HG02588 (cell line): ENCODE data around the gene DNAL1.

Experiments
- ATAC-seq: cut with Tn5 transposase; IDR thresholded peaks from one replicate; pipeline ENCODE4 v1.9.1; 2021; ENCODE audit warnings: mild to moderate bottlenecking, moderate library complexity; ENCODE audit not compliant: unreplicated experiment

DNAL1 gene

GRCh38 chr14:73741876-73742519 is 97.2 kb downstream of the DNAL1 start:
- ATAC-seq = no peak

GRCh38 chr14:73742520-73743238 is 97.9 kb downstream of the DNAL1 start:
- ATAC-seq = no peak

DNA sequence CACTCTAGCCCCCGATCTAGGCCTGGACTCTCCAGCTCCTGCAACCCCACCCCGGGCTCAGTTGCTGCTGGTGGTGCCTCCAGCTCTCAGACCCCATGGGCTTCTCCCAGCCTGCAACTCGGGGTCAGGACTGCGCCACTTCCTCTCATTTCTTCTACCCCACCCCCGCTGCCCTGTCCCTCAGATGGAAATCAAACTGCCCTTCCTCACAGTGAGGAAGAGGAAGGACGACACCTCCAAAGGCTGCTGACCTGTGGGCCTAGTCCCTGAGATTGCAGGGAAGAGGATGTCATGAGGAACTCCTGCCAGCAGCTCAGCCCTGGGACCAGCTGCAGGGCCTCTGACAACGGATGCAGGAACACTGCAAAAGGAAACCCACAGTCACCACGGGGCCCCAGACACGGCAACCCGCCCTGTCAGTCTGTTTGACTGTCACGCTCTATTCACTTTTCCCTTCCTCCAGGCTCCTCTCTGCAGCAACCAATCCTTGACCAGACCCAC is 98.7 kb downstream of the DNAL1 start:
- no peak for ATAC-seq

GRCh38 chr14:73744175-73744867 is 99.5 kb downstream of the DNAL1 start:
- ATAC-seq = no peak

- ATAC-seq = no peak
These were observed 100.2 kb downstream of the DNAL1 start for GRCh38 chr14:73744874-73745529.

DNA sequence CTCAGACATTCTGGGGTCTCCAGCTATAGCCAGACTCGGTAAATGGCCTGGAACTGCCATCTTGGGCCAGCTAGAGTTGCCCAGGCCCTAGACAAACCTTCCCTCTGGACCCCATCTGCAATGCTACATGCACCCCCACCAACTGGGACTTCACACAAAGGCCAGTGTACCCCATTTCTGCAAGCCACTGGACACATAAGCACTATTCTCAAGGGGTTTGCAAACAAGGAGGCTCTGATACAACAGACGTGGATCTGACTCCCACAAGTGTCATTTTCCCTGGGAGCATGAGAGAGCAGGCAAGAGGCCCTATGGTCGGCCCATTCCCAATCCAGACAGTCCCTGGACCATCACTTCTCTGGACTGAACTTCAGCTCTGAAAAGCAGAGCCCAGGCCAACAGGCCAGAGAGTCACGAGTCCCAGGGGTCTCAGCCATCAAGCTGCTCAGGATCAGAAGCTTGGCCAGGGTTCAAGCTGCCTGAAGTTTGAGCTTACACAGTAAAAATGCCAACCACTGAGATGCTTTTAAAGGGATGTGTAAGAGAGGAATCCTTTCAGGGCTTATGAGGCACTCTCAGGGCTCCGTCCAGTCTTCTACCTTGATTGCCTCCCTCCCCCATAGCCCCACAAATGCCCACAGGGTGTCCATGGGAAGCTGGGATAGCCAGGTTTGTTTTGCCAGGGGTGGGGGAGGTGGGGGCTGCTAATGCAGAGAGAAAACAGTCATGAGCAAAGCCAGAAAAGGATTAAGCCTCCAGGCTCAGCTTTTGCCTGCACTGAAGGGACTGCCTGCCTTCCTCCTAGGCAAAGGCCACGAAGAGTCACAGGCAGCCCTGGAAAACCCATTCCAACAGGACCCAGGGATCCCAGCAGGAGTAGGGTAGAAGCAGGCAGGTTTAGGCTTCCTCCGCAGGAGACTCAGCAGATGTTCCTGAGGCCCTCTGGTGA is 101.1 kb downstream of the DNAL1 start:
- ATAC-seq = no peak

DNA sequence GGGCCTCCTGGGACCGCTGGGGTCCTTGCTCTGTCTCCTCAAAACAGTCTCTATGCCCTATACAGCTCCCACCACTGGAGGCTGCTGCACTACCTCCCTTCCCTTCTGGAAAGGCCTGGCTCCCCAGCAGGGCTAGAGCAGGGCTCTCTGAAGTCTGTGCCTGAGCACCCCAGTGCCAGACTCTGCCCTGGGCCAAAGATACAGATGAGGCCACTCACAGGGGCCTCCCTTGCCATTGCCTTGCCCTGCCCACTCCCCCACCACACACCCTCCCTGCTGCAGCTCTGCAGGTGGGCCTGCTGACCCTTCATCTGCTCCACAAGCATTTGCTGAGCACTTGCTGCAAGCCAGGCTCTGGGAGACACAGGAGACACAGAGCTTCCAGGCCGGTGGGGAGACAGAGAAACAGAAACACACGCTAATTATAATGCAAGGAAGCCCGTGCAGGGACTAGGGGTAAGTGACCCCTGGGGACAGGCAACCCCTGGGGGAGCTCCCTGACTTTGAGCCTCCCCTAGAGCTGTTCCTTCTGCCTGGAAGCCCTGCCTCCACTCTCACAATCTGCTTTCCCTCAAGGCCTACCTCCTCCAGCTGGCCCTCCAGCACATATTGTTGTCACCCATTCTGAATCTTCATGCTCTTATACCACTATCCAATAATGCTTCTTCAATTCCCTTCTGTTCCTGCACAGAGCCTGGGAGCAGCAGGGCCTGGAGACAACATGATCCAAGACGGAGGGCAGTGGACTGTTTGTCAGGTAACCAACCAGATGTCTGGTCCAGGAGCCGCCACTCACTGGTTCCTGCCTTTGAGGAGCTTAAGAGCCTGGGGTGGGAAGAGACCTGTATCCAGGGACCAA is 102.0 kb downstream of the DNAL1 start:
- ATAC-seq = no peak

DNA sequence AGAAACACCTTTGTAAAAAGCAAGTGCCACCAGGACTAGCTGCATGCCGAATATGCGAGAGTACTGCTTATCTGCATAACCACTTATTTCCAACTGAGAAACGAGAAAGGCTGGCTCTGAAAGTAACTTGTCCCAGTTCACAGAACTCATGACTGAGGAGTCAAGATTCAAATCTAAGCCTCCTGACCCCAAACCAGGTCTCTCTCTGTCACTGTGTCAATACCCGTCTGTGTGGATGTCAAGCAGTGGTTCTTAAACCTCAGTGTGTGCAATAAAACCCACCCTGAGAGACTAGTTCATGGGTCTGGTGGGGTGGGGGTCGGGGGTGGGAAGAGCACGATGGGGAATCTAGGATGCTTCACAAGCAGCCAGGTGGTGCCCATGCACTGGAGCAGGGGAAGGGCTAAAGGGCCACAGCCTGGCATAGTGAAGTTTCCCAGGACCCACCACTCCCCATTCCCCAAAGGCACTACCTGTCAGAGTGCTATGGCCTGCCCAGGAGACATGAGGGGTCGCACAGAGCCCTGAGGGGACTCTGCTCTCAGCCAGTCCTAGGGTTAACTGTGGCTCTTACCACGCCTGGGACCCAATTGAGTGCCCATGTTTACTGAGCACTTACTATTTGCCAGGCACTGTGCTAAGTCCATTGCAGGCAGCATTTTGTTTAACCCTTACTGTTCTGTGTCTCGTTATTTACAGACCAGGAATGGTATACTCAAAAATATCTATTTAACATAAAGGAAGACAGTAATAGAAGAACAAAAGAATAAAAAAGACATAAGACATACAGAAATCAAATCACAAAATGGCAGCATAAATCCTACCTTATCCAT is 102.8 kb downstream of the DNAL1 start:
- no peak for ATAC-seq

DNA sequence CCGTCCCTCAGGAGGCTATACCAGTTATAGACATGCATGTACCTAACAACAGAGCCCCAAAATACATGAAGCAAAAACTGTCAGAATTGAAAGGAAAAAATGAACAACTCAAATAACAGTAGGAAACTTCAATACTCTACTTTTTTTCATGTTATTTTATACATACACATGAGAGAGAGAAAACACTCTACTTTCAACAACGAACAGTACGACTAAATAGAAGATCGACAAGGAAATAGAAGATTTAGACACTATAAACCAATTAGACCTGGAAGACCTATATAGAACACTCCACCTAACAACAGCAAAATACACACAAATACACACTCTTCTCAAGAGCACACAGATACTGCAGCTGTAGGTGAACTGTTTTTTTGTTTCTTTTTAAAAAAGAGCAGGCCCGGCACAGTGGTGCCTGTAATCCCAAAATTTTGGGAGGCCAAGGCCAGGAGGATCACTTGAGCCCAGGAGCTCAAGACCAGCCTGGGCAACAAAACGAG is 104.1 kb downstream of the DNAL1 start:
- ATAC-seq = no peak

GRCh38 chr14:73749706-73750530 is 105.1 kb downstream of the DNAL1 start:
- ATAC-seq = no peak

- no peak for ATAC-seq
These were observed 105.7 kb downstream of the DNAL1 start for GRCh38 chr14:73750531-73750901.

DNA sequence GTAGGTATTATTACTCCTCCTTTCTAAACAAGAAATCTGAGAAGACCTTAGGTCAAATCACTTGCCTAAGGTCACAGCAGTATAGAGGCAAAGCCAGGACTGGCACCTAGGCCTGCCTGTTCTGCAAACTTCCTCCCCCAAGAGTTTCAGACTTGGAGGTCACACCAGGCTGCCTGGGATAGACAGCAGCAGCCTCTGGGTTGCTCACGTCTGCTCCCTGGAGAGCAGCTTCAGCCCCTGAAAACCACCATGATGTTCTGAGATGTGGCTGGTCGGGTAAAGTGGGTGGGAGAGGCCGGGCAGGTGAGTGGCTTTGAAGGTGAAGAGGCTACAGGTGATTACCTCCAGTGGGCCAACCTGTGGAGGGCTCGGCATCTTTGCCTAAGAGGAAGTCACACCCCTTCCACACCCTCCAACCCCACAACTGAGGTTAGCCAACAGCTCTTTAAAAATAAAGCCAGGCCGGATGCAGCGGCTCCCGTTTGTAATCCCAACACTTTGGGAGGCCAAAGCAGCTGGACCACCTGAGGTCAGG is 106.4 kb downstream of the DNAL1 start:
- no peak for ATAC-seq

GRCh38 chr14:73752297-73752992 is 107.7 kb downstream of the DNAL1 start:
- ATAC-seq = no peak
